HepG2 (cell line): ENCODE measurements around the gene LMNA. TPM values are rescaled to one million over a fixed set of nuclear protein-coding genes. Genes with fewer than 3 reads are reported as not detected.

ENCODE experiments used
- AKAP8 ChIP-seq: sonication (generic); formaldehyde crosslinking; IDR thresholded peaks from 2 replicates; pipeline ENCODE4 v1.5.1; 2020; ENCODE audit warnings: mild to moderate bottlenecking, missing genetic modification reagents
- ASH2L ChIP-seq: fragments of 300-600, 200-600 bp; sonication (generic); IDR thresholded peaks from 2 replicates; pipeline ENCODE4 v1.7.0; 2017; ENCODE audit warnings: low read depth, mild to moderate bottlenecking, moderate library complexity, mixed read lengths, low read length; ENCODE audit not compliant: insufficient read length
- GABPB1 ChIP-seq: IDR thresholded peaks from 2 replicates; pipeline ENCODE4 v1.6.1; 2016; ENCODE audit warnings: mild to moderate bottlenecking, missing genetic modification reagents, moderate library complexity, missing compliant biosample characterization
- HNRNPK ChIP-seq: fragments of 200-400 bp; formaldehyde crosslinking; IDR thresholded peaks from 2 replicates; pipeline ENCODE4 v1.6.1; 2018; ENCODE audit warnings: low read length, low read depth, moderate library complexity, mild to moderate bottlenecking; ENCODE audit not compliant: poor library complexity, severe bottlenecking
- KLF16 ChIP-seq, 2 experiments: sonication (generic) in 1 of 2; formaldehyde crosslinking in 1 of 2; IDR thresholded peaks; 2 replicates each; pipeline versions ENCODE4 v1.6.1 to v1.8.0; 2016 to 2023; ENCODE audit warnings: missing genetic modification reagents in 2 of 2, missing compliant biosample characterization in 1 of 2
- MAFF ChIP-seq: IDR thresholded peaks from 2 replicates; pipeline ENCODE4 v1.6.1; 2011; ENCODE audit warnings: low read depth, low read length, improper control_type of control experiment
- MAX ChIP-seq: IDR thresholded peaks from 2 replicates; pipeline ENCODE4 v1.6.1; 2012; ENCODE audit warnings: inconsistent platforms
- MBD4 ChIP-seq: IDR thresholded peaks from 2 replicates; pipeline ENCODE4 v1.6.1; 2012; ENCODE audit warnings: low read length, inconsistent platforms, borderline replicate concordance
- MXI1 ChIP-seq: IDR thresholded peaks from 3 replicates; pipeline ENCODE4 v1.6.1; 2012; ENCODE audit warnings: low read depth, low read length, inconsistent platforms, borderline replicate concordance
- NCOA1 ChIP-seq: sonication (generic); formaldehyde crosslinking; IDR thresholded peaks from 2 replicates; pipeline ENCODE4 v1.9.0; 2021; ENCODE audit warnings: missing genetic modification reagents
- NFRKB ChIP-seq: fragments of 450-650 bp; IDR thresholded peaks from 2 replicates; pipeline ENCODE4 v1.6.1; 2017
- NFYC ChIP-seq: IDR thresholded peaks from 2 replicates; pipeline ENCODE4 v1.6.1; 2016; ENCODE audit warnings: missing genetic modification reagents, missing compliant biosample characterization
- RARG ChIP-seq: sonication (generic); formaldehyde crosslinking; IDR thresholded peaks from 2 replicates; pipeline ENCODE4 v1.4.0; 2020; ENCODE audit warnings: low read depth, mild to moderate bottlenecking, missing genetic modification reagents
- RFX3 ChIP-seq: IDR thresholded peaks from 2 replicates; pipeline ENCODE4 v1.6.1; 2016; ENCODE audit warnings: missing biosample characterization, missing genetic modification reagents
- SOX5 ChIP-seq: IDR thresholded peaks from 2 replicates; pipeline ENCODE4 v1.6.1; 2016; ENCODE audit warnings: borderline replicate concordance
- TCF7L2 ChIP-seq: IDR thresholded peaks from 2 replicates; pipeline ENCODE4 v1.6.1; 2011; ENCODE audit warnings: mild to moderate bottlenecking, low read depth, low read length, moderate library complexity
- TGIF2 ChIP-seq: IDR thresholded peaks from 2 replicates; pipeline ENCODE4 v1.6.1; 2016; ENCODE audit warnings: control low read depth, missing compliant biosample characterization
- TP53 ChIP-seq: sonication (generic); formaldehyde crosslinking; conservative IDR thresholded peaks from 2 replicates; pipeline ENCODE4 v1.4.0; 2020; ENCODE audit warnings: missing genetic modification reagents
- U2AF2 ChIP-seq: fragments of 200-400 bp; formaldehyde crosslinking; IDR thresholded peaks from 2 replicates; pipeline ENCODE4 v1.6.1; 2017; ENCODE audit warnings: low read depth, mild to moderate bottlenecking, low read length
- ZC3H13 ChIP-seq: sonication (generic); formaldehyde crosslinking; IDR thresholded peaks from 2 replicates; pipeline ENCODE4 v1.8.1; 2023; ENCODE audit warnings: mild to moderate bottlenecking, missing genetic modification reagents, moderate library complexity
- ZNF207 ChIP-seq: fragments of 450-650 bp; IDR thresholded peaks from 2 replicates; pipeline ENCODE4 v1.6.1; 2016; ENCODE audit warnings: antibody characterized with exemption, borderline replicate concordance
- ZNF317 ChIP-seq: sonication (generic); formaldehyde crosslinking; IDR thresholded peaks from 2 replicates; pipeline ENCODE4 v1.5.0; 2020; ENCODE audit warnings: mild to moderate bottlenecking, missing genetic modification reagents
- ZNF343 ChIP-seq: sonication (generic); formaldehyde crosslinking; IDR thresholded peaks from 2 replicates; pipeline ENCODE4 v1.4.0; 2020; ENCODE audit warnings: mild to moderate bottlenecking, missing genetic modification reagents
- ZNF598 ChIP-seq: sonication (generic); formaldehyde crosslinking; IDR thresholded peaks from 2 replicates; pipeline ENCODE4 v1.5.1; 2020; ENCODE audit warnings: mild to moderate bottlenecking, missing genetic modification reagents, borderline replicate concordance
- ZNF605 ChIP-seq: sonication (generic); formaldehyde crosslinking; IDR thresholded peaks from 2 replicates; pipeline ENCODE4 v1.8.0; 2022; ENCODE audit warnings: mild to moderate bottlenecking, missing genetic modification reagents
- ZNF616 ChIP-seq: sonication (generic); formaldehyde crosslinking; IDR thresholded peaks from 2 replicates; pipeline ENCODE4 v1.5.0; 2020; ENCODE audit warnings: low read depth, mild to moderate bottlenecking, missing genetic modification reagents
- ZNF619 ChIP-seq: sonication (generic); formaldehyde crosslinking; IDR thresholded peaks from 2 replicates; pipeline ENCODE4 v1.4.0; 2020; ENCODE audit warnings: mild to moderate bottlenecking, missing genetic modification reagents
- ZNF772 ChIP-seq: sonication (generic); formaldehyde crosslinking; IDR thresholded peaks from 2 replicates; pipeline ENCODE4 v1.5.0; 2020; ENCODE audit warnings: mild to moderate bottlenecking, missing genetic modification reagents
- polyA plus RNA-seq, 8 experiments: library from polyadenylated mRNA; depleted of rRNA in 3 of 8; stranded (reverse) in 7 of 8; unstranded in 1 of 8; fragments of >200 nt; fragmentation: Illumina TruSeq in 4 of 8; extraction: Trizol in 4 of 8; gene quantifications; 2 replicates each; pipeline versions ENCODE4 v1.2.1 to v1.2.3, GENCODE V29; 2011 to 2016; ENCODE audit warnings: low read depth in 4 of 8, missing spikeins in 1 of 8, mixed read lengths in 1 of 8; ENCODE audit not compliant: insufficient read depth in 1 of 8
- total RNA-seq, 5 experiments: library from RNA; depleted of rRNA; stranded (reverse); fragments of >200 nt; fragmentation: Illumina TruSeq; extraction: Trizol; gene quantifications; 2 replicates each; pipeline ENCODE4 v1.2.3, GENCODE V29; 2016; ENCODE audit warnings: low read depth in 1 of 5
- TF ChIP-seq, protein P1 (sequence below), 2 experiments: fragments of 450-650 bp in 1 of 2; sonication (generic) in 1 of 2; formaldehyde crosslinking; IDR thresholded peaks; 2 replicates each; pipeline versions ENCODE4 v1.5.0 to v1.8.0; 2020 to 2022; ENCODE audit warnings: mild to moderate bottlenecking in 1 of 2, missing genetic modification reagents in 1 of 2
- TF ChIP-seq, protein P2 (sequence below): sonication (generic); formaldehyde crosslinking; IDR thresholded peaks from 2 replicates; pipeline ENCODE4 v1.4.0; 2020; ENCODE audit warnings: mild to moderate bottlenecking, missing genetic modification reagents

Gene LMNA
- total and polyA plus RNA-seq, 2 of the 13 experiments (the other 11 are each of a cell fraction or from before 2014, with no cell fraction given): 107 to 225 TPM

GRCh38 chr1:156129687-156130577, 15.4 kb downstream of the LMNA start (continued):
- TF ChIP-seq MBD4 (no peak), RFX3 (no peak), SOX5 (peak; percentile 94; the same call in 1 of the 2 replicates), MAX (peak; percentile 78; the same call in 1 of the 2 replicates), ZNF772 (CRISPR knock-in tag) (peak; percentile 89), TP53 (CRISPR knock-in tag) (no peak), U2AF2 (no peak), NFYC (CRISPR knock-in tag) (no peak), NFRKB (no peak), TCF7L2 (no peak), GABPB1 (CRISPR knock-in tag) (peak; percentile 46; the same call in 1 of the 2 replicates), HNRNPK (no peak), ZNF317 (CRISPR knock-in tag) (0 out of 2 replicates have a peak, but pooled peaks have one; percentile 24), ZNF598 (CRISPR knock-in tag) (no peak), TGIF2 (CRISPR knock-in tag) (peak; percentile 83; the same call in 1 of the 2 replicates), ZC3H13 (CRISPR knock-in tag) (no peak; the same call in 1 of the 2 replicates), ASH2L (peak; percentile 68), ZNF619 (no peak), ZNF207 (no peak), ZNF343 (peak; percentile 54; the same call in 1 of the 2 replicates), RARG (CRISPR knock-in tag) (no peak), NCOA1 (CRISPR knock-in tag) (0 out of 2 replicates have a peak, but pooled peaks have one; percentile 75), MXI1 (no peak; the same call in 2 of the 3 replicates), MAFF (no peak), KLF16 (CRISPR knock-in tag; IDR thresholded peaks at IDR 0.05) (peak in 1 of 2 experiments; percentile 73; a peak in 2 of 4 replicates), AKAP8 (CRISPR knock-in tag) (no peak; the same call in 1 of the 2 replicates), ZNF616 (no peak), ZNF605 (peak; percentile 89)
- TF ChIP-seq, protein P1, sequence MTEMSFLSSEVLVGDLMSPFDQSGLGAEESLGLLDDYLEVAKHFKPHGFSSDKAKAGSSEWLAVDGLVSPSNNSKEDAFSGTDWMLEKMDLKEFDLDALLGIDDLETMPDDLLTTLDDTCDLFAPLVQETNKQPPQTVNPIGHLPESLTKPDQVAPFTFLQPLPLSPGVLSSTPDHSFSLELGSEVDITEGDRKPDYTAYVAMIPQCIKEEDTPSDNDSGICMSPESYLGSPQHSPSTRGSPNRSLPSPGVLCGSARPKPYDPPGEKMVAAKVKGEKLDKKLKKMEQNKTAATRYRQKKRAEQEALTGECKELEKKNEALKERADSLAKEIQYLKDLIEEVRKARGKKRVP (CRISPR knock-in tag; IDR thresholded peaks at IDR 0.05): peak in 1 of 2 experiments; percentile 37; a peak in 1 of 4 replicates
- TF ChIP-seq, protein P2, sequence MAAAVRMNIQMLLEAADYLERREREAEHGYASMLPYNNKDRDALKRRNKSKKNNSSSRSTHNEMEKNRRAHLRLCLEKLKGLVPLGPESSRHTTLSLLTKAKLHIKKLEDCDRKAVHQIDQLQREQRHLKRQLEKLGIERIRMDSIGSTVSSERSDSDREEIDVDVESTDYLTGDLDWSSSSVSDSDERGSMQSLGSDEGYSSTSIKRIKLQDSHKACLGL (CRISPR knock-in tag): no peak
